Left ventricle myocardium superior (tissue), 1 donor: ENCODE measurements around the gene LGALS9C. TPM values are rescaled to one million over a fixed set of nuclear protein-coding genes. Genes with fewer than 3 reads are reported as not detected.
"Not testable (repeated sequence)": the region's sequence is repeated elsewhere in the genome, so short reads cannot be mapped to it uniquely, and the experiment has no call there.

ENCODE experiments used
- ATAC-seq: fragments of 200-7000 bp; cut with Tn5 transposase; one replicate; pipeline ENCODE4 v1.9.1; 2020; ENCODE audit warnings: mild to moderate bottlenecking, moderate library complexity
- DNase-seq: peaks from one replicate; pipeline ENCODE4 v3.0.0-alpha.2; 2020
- intact Hi-C: fragments of 100-400 bp; cut with micrococcal nuclease; formaldehyde crosslinking; loops from one replicate; pipeline ENCODE4 v1.11.0; 2022
- total RNA-seq: library from RNA; stranded (reverse); fragmentation: NEBNext Ultra II Directional; extraction: Animal tissue kit (Norgen Biotek cat#: 25700); gene quantifications from one replicate; pipeline ENCODE4 v1.2.1, GENCODE V29; 2021
- donor health status: DM: no; HTN: yes; CAD: no; lungs with severe emphysema.

LGALS9C gene
- total RNA-seq, 1 donor from 2014 or later, result not detected

GRCh38 chr17:18473967-18474366, 2.6 kb upstream of the LGALS9C start:
- DNase-seq, ATAC-seq, intact Hi-C loops: not testable (repeated sequence)

DNA sequence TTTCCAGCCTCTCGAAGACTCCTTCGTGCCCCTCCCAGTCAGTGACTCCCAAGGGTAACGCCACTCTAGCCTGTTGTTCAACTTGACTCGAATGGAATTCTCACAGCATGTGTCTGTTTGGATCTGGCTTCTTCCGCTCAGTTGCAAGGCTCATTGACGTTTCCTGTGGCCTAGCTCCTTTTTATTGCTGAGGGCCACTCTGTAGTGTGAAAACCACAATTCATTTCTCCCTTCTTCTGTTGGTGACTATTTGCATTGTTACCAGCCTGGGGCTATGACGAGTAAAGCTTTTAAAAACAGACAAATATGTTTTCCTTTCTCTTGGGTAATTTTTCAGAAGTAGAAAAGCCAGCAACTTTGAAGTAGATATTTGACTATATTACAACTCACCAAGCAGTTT, 1.8 kb upstream of the LGALS9C start:
- intact Hi-C loops, ATAC-seq: not testable (repeated sequence)

DNA sequence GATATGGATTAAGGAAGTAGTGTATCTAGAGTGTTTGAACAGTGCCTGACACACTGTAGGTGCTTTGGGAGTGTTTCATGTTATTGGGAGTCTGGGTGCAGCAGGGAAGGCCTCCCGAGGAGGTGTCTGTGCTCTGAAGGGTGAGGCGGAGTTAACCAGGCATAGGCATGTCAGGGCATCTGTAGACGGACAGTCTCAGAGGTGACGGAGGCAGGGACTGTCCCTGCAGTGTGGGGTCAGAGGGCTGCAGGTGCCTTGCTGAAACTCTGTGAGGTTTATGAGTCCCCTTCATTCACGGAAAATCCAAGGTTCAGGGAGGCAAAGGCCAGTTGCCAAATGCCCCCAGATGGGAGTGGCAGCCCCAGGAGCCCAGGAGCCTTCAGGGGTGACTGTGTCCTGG, 778 bp downstream of the LGALS9C start:
- ATAC-seq, intact Hi-C loops, DNase-seq: not testable (repeated sequence)

More for the DNA sequence above, 1.8 kb upstream of the LGALS9C start:
- DNase-seq, result not testable (repeated sequence)

- intact Hi-C loops, DNase-seq: not testable (repeated sequence)
- peak; percentile 70 for ATAC-seq
Measured at GRCh38 chr17:18478362-18478761, 1.8 kb downstream of the LGALS9C start.

DNA sequence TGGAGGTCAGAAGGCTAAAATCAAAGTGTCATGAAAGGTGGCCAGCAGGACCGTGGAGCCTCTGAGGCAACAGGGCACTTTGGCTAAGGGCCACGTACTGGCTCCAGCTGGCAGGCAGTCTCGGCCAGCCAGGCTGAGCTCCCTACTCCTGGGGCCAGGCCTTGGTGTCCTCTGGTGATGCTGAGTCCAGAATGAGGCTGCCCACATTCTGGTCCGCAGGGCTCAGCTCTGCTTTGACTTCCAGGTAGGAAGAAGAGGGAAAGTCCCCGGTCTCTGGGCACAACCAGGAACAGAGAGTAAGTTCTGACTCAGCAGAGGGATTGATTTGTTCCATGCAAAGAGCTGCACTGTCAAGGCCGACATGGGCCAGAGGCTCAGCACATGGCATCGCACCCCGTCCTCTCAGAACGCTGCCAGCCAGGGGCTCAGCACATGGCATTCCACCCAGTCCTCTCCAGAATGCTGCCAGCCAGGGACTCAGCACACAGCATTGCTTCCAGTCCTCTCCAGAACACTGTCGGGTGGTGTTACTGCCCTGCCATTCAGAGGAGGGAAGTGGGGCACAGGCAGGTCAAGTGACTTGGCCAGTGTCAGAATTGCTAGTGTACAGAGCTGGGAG, 2.5 kb downstream of the LGALS9C start:
- DNase-seq, intact Hi-C loops: not testable (repeated sequence)
- ATAC-seq, result peak; percentile 63

DNA sequence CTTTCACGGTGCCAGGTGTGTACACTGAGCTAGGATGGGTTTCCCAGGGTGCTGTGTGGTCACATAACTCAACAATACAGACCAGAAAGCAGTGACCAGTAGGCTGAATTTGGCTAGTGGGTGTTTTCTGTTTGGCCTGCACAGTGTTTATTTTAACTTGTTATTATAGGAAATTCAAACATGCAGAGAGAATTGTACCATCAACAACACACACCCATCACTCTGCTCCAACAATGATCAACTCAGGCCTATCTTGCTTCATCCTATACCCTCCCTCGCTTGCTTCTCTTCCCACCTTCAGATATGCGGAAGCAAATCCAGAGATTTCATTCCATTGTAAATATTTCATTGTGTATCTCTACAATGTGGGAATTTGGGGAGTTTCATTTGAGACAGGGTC, 5.2 kb downstream of the LGALS9C start:
- DNase-seq, intact Hi-C loops, ATAC-seq: not testable (repeated sequence)

GRCh38 chr17:18485936-18486464, 9.4 kb downstream of the LGALS9C start:
- intact Hi-C loops, ATAC-seq, DNase-seq: not testable (repeated sequence)

DNA sequence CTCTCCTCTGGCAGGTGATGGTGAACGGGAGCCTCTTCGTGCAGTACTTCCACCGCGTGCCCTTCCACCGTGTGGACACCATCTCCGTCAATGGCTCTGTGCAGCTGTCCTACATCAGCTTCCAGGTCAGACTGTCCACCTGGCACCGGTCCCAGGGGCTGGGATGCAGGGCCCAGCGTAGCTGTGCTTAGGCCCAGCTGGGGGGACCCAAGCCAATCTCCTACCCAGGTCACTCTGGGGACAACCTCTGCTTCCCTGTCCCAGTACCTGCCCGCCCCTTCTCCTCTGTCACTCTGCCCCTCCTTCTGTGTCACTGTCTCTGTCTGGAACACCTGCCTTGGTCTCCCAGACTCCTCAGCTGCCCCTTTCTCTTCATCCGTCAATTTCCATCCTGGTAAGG, 11.0 kb downstream of the LGALS9C start:
- ATAC-seq, intact Hi-C loops: not testable (repeated sequence)

GRCh38 chr17:18488622-18489021, 12.0 kb downstream of the LGALS9C start:
- DNase-seq, ATAC-seq, intact Hi-C loops: not testable (repeated sequence)

More for the DNA sequence above, 11.0 kb downstream of the LGALS9C start:
- not testable (repeated sequence) for DNase-seq

- intact Hi-C loops, DNase-seq, ATAC-seq: not testable (repeated sequence)
Measured at GRCh38 chr17:18490016-18490415, 13.4 kb downstream of the LGALS9C start.

GRCh38 chr17:18492712-18493480, 16.3 kb downstream of the LGALS9C start:
- DNase-seq, intact Hi-C loops, ATAC-seq: not testable (repeated sequence)

GRCh38 chr17:18494250-18494768, 17.7 kb downstream of the LGALS9C start:
- intact Hi-C loops, ATAC-seq, DNase-seq: not testable (repeated sequence)

DNA sequence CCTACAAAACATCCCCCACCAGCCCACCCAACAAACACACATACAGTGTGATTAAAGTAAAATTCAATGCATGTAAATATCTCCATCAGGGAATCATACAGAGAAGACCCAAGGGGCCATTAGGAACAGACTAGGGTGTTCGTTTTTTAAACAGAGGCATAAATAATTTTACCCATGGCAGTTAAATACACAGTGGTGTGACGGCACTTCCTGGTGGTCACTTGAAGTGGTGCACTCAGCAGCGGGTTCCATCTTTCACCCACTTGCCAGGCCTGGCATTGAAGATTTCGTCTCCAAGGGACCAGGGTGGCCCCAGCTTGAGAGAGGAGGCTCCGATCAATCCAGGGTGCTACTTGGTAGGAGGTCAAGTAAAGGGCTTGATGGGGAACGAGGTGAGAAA, 20.5 kb downstream of the LGALS9C start:
- DNase-seq, ATAC-seq, intact Hi-C loops: not testable (repeated sequence)

DNA sequence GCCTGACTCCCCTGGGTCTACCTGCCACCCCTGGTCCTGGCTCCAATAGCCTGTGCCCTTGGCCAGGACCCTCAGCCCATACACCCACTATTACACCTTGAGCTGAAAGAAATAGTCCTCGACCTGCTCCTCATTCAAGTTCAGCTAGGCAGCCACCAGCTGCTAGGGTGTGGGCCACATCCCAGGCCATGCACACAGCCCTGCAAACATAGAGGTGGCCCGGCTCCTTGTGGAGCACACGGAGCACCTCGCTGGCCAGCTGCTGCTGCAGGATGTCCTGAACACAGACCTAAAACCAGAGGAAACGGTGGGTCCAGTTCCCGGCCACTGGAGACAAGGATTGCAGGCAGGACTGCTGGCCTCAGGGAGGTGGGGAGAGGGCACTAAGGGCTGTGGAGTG, 22.5 kb downstream of the LGALS9C start:
- ATAC-seq, DNase-seq, intact Hi-C loops: not testable (repeated sequence)

- ATAC-seq, DNase-seq, intact Hi-C loops: not testable (repeated sequence)
Measured at GRCh38 chr17:18499756-18500155, 23.2 kb downstream of the LGALS9C start.

- intact Hi-C loops, ATAC-seq, DNase-seq: not testable (repeated sequence)
Measured at GRCh38 chr17:18500281-18500680, 23.7 kb downstream of the LGALS9C start.

DNA sequence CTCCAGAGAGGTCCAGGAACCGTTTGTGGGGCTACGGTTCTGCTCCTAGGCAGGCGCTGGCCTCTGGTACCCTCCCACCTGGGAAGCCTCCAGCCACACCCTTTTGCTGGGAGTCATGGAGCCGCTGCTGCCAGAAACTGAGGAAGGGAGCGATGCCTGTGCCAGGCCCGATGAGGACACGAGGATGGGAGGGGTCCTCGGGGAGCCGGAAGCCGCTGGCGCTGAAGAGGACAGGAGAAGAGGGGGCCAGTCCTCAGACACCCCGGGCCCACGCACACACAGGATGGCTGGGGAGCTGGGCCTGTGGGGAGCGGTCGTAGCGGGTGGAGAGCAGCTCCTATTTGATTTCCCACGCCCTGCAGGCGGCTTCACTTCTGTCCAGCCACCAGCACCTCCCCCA, 24.2 kb downstream of the LGALS9C start:
- ATAC-seq, intact Hi-C loops, DNase-seq: not testable (repeated sequence)

GRCh38 chr17:18503221-18503620, 26.6 kb downstream of the LGALS9C start:
- intact Hi-C loops, ATAC-seq, DNase-seq: not testable (repeated sequence)

GRCh38 chr17:18507729-18508128, 31.1 kb downstream of the LGALS9C start:
- DNase-seq, intact Hi-C loops, ATAC-seq: not testable (repeated sequence)
